GM19043 (cell line): ENCODE results near the gene FAM78B.

Experiments used
- ATAC-seq: cut with Tn5 transposase; IDR thresholded peaks from one replicate; pipeline ENCODE4 v1.9.1; 2021; ENCODE audit warnings: low read depth; ENCODE audit not compliant: unreplicated experiment

Gene FAM78B

GRCh38 chr1:166122873-166123466, 43.8 kb downstream of the FAM78B start:
- no peak for ATAC-seq

GRCh38 chr1:166121010-166121409, 45.8 kb downstream of the FAM78B start:
- no peak for ATAC-seq

- no peak for ATAC-seq
These were observed 46.5 kb downstream of the FAM78B start for GRCh38 chr1:166120281-166120680.

GRCh38 chr1:166119471-166119965, 47.3 kb downstream of the FAM78B start:
- ATAC-seq = no peak

- no peak for ATAC-seq
These were observed 49.0 kb downstream of the FAM78B start for GRCh38 chr1:166117776-166118175.

- no peak for ATAC-seq
These were observed 50.8 kb downstream of the FAM78B start for GRCh38 chr1:166116026-166116425.

- ATAC-seq = no peak
These were observed 52.4 kb downstream of the FAM78B start for GRCh38 chr1:166114419-166114818.

GRCh38 chr1:166113630-166114029, 53.2 kb downstream of the FAM78B start:
- ATAC-seq = no peak

- no peak for ATAC-seq
These were observed 53.8 kb downstream of the FAM78B start for GRCh38 chr1:166113031-166113430.

- ATAC-seq = no peak
These were observed 54.4 kb downstream of the FAM78B start for GRCh38 chr1:166112425-166112824.

- ATAC-seq = no peak
These were observed 55.4 kb downstream of the FAM78B start for GRCh38 chr1:166111430-166111829.

- no peak for ATAC-seq
These were observed 76.6 kb downstream of the FAM78B start for GRCh38 chr1:166090244-166090643.

- ATAC-seq = peak; percentile 60
These were observed 77.0 kb downstream of the FAM78B start for GRCh38 chr1:166089804-166090203.

- ATAC-seq = no peak
These were observed 78.2 kb downstream of the FAM78B start for GRCh38 chr1:166088572-166088955.

GRCh38 chr1:166087734-166088571, 78.8 kb downstream of the FAM78B start:
- ATAC-seq = no peak

GRCh38 chr1:166086113-166086883, 80.5 kb downstream of the FAM78B start:
- no peak for ATAC-seq

GRCh38 chr1:166084613-166085012, 82.2 kb downstream of the FAM78B start:
- ATAC-seq = no peak

- ATAC-seq = peak; percentile 75
These were observed 82.9 kb downstream of the FAM78B start for GRCh38 chr1:166083887-166084286.

- ATAC-seq = no peak
These were observed 84.2 kb downstream of the FAM78B start for GRCh38 chr1:166082601-166083000.

- ATAC-seq = no peak
These were observed 85.6 kb downstream of the FAM78B start for GRCh38 chr1:166080967-166081870.
